Measurements from ENCODE around the gene PSMF1. TPM values are rescaled to one million over a fixed set of nuclear protein-coding genes. Genes with fewer than 3 reads are reported as not detected.

The PSMF1 gene
- total and polyA plus RNA-seq, 4 donors: 43.6 to 126 (median 83.8) TPM

DNA sequence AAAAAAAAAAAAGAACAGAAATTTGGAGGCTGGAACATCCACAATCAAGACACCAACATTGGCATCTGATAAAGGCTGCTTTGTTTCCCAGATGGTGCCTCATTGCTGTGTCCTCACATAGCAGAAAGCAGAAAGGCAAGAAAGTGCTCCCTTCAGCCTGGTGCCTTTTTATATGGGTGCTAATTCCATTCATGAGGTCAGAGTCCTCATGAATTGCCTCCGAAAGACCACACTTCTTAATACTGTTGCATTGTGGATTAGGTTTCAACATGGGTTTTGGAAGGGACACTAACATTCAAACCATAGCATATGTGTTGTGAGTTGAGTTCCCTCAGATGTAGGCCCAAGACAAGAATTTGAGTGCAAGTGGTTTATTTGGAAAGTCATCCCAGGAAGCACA lies 76.8 kb downstream of the PSMF1 start:
- TF ChIP-seq HNF4A (conservative IDR thresholded peaks at IDR 0.05) (no peak), EGR1 (IDR thresholded peaks at IDR 0.05; ENCODE audit: low read depth in 2 of 2) (no peak), FOXA1 (IDR thresholded peaks at IDR 0.05) (no peak), FOXA2 (IDR thresholded peaks at IDR 0.05) (no peak), SP1 (IDR thresholded peaks at IDR 0.05) (no peak), NR2F2 (IDR thresholded peaks at IDR 0.05) (no peak), RAD21 (IDR thresholded peaks at IDR 0.05) (no peak), MAX (IDR thresholded peaks at IDR 0.05) (no peak), HNF4G (IDR thresholded peaks at IDR 0.05) (no peak), GABPA (IDR thresholded peaks at IDR 0.05 in 1 of 2, conservative IDR thresholded peaks at IDR 0.05 in 1 of 2) (no peak), JUND (IDR thresholded peaks at IDR 0.05) (no peak), RXRA (IDR thresholded peaks at IDR 0.05) (no peak), REST (IDR thresholded peaks at IDR 0.05) (no peak), TAF1 (conservative IDR thresholded peaks at IDR 0.05) (no peak), YY1 (IDR thresholded peaks at IDR 0.05) (no peak)
- TF ChIP-seq, protein P1, sequence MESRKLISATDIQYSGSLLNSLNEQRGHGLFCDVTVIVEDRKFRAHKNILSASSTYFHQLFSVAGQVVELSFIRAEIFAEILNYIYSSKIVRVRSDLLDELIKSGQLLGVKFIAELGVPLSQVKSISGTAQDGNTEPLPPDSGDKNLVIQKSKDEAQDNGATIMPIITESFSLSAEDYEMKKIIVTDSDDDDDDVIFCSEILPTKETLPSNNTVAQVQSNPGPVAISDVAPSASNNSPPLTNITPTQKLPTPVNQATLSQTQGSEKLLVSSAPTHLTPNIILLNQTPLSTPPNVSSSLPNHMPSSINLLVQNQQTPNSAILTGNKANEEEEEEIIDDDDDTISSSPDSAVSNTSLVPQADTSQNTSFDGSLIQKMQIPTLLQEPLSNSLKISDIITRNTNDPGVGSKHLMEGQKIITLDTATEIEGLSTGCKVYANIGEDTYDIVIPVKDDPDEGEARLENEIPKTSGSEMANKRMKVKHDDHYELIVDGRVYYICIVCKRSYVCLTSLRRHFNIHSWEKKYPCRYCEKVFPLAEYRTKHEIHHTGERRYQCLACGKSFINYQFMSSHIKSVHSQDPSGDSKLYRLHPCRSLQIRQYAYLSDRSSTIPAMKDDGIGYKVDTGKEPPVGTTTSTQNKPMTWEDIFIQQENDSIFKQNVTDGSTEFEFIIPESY (IDR thresholded peaks at IDR 0.05): no peak
- TF ChIP-seq, protein P2, sequence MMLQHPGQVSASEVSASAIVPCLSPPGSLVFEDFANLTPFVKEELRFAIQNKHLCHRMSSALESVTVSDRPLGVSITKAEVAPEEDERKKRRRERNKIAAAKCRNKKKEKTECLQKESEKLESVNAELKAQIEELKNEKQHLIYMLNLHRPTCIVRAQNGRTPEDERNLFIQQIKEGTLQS (IDR thresholded peaks at IDR 0.05): no peak
- TF ChIP-seq, protein P3, sequence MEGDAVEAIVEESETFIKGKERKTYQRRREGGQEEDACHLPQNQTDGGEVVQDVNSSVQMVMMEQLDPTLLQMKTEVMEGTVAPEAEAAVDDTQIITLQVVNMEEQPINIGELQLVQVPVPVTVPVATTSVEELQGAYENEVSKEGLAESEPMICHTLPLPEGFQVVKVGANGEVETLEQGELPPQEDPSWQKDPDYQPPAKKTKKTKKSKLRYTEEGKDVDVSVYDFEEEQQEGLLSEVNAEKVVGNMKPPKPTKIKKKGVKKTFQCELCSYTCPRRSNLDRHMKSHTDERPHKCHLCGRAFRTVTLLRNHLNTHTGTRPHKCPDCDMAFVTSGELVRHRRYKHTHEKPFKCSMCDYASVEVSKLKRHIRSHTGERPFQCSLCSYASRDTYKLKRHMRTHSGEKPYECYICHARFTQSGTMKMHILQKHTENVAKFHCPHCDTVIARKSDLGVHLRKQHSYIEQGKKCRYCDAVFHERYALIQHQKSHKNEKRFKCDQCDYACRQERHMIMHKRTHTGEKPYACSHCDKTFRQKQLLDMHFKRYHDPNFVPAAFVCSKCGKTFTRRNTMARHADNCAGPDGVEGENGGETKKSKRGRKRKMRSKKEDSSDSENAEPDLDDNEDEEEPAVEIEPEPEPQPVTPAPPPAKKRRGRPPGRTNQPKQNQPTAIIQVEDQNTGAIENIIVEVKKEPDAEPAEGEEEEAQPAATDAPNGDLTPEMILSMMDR (IDR thresholded peaks at IDR 0.05; ENCODE audit: low read depth, low read length, missing input control): no peak
- DNase-seq (ENCODE audit: low spot score): no peak
- H3K36me3 ChIP-seq (ENCODE audit: control insufficient read depth in 4 of 4, insufficient read depth in 3 of 4, low read depth in 1 of 4, low read length in 3 of 4): no peaks in the 10 kb centered on the region
- H3K9ac ChIP-seq (ENCODE audit: low read depth in 1 of 2, low read length in 2 of 2): no peak overlapping the region
- 93% methylated on average over 1 of the region's 1 CpG for WGBS
- no peaks in the 10 kb centered on the region for H3K27me3 ChIP-seq (ENCODE audit: control insufficient read depth in 4 of 4, insufficient read depth in 4 of 4, low read length in 3 of 4)
- H3K27ac ChIP-seq (ENCODE audit: low read depth in 1 of 2, low read length in 2 of 2): no peak overlapping the region
- no peaks in the 10 kb centered on the region for H3K9me3 ChIP-seq (ENCODE audit: control insufficient read depth in 4 of 4, low read length in 3 of 4)
- H3K4me3 ChIP-seq (ENCODE audit: low read depth in 1 of 3, low read length in 3 of 3): no peak overlapping the region
- H3K4me1 ChIP-seq (ENCODE audit: control insufficient read depth in 4 of 4, insufficient read depth in 4 of 4, low read length in 3 of 4): peaks cover 2 to 9% (median 6%) of the 10 kb centered on the region in 4 donors
